ENCODE measurements around the gene CNOT4.

CNOT4 gene

GRCh38 chr7:135405969-135406368 lies 103.9 kb downstream of the CNOT4 start:
- DNase-seq (ENCODE audit: low read depth in 4 of 4, low spot score in 1 of 4) = no peak

- DNase-seq (ENCODE audit: low read depth in 4 of 4, low spot score in 1 of 4) = no peak
Measured at GRCh38 chr7:135403302-135403701, 106.6 kb downstream of the CNOT4 start.

- no peak for DNase-seq (ENCODE audit: low read depth in 4 of 4, low spot score in 1 of 4)
Measured at GRCh38 chr7:135397689-135398088, 112.2 kb downstream of the CNOT4 start.

- no peak for DNase-seq (ENCODE audit: low read depth in 4 of 4, low spot score in 1 of 4)
Measured at GRCh38 chr7:135392701-135393100, 117.2 kb downstream of the CNOT4 start.

GRCh38 chr7:135391514-135391913 lies 118.4 kb downstream of the CNOT4 start:
- no peak for DNase-seq (ENCODE audit: low read depth in 4 of 4, low spot score in 1 of 4)

- no peak for DNase-seq (ENCODE audit: low read depth in 4 of 4, low spot score in 1 of 4)
Measured at GRCh38 chr7:135390829-135391228, 119.1 kb downstream of the CNOT4 start.

- DNase-seq (ENCODE audit: low read depth in 4 of 4, low spot score in 1 of 4) = no peak
Measured at GRCh38 chr7:135389971-135390370, 119.9 kb downstream of the CNOT4 start.

- DNase-seq (ENCODE audit: low read depth in 4 of 4, low spot score in 1 of 4) = no peak
Measured at GRCh38 chr7:135388616-135389015, 121.3 kb downstream of the CNOT4 start.

- no peak for DNase-seq (ENCODE audit: low read depth in 4 of 4, low spot score in 1 of 4)
Measured at GRCh38 chr7:135386776-135387175, 123.1 kb downstream of the CNOT4 start.

GRCh38 chr7:135386181-135386580 lies 123.7 kb downstream of the CNOT4 start:
- no peak for DNase-seq (ENCODE audit: low read depth in 4 of 4, low spot score in 1 of 4)

GRCh38 chr7:135385209-135385608 lies 124.7 kb downstream of the CNOT4 start:
- no peak for DNase-seq (ENCODE audit: low read depth in 4 of 4, low spot score in 1 of 4)

- DNase-seq (ENCODE audit: low read depth in 4 of 4, low spot score in 1 of 4) = no peak
Measured at GRCh38 chr7:135383525-135384175, 126.3 kb downstream of the CNOT4 start.

- DNase-seq (ENCODE audit: low read depth in 4 of 4, low spot score in 1 of 4) = no peak
Measured at GRCh38 chr7:135382173-135382572, 127.7 kb downstream of the CNOT4 start.

- DNase-seq (ENCODE audit: low read depth in 4 of 4, low spot score in 1 of 4) = no peak
Measured at GRCh38 chr7:135381369-135381768, 128.5 kb downstream of the CNOT4 start.

GRCh38 chr7:135380351-135380750 lies 129.6 kb downstream of the CNOT4 start:
- DNase-seq (ENCODE audit: low read depth in 4 of 4, low spot score in 1 of 4) = no peak

GRCh38 chr7:135377171-135377570 lies 132.7 kb downstream of the CNOT4 start:
- DNase-seq (ENCODE audit: low read depth in 4 of 4, low spot score in 1 of 4) = no peak

- no peak for DNase-seq (ENCODE audit: low read depth in 4 of 4, low spot score in 1 of 4)
Measured at GRCh38 chr7:135375908-135376699, 133.8 kb downstream of the CNOT4 start.

GRCh38 chr7:135374736-135375135 lies 135.2 kb downstream of the CNOT4 start:
- no peak for DNase-seq (ENCODE audit: low read depth in 4 of 4, low spot score in 1 of 4)

GRCh38 chr7:135372222-135372621 lies 137.7 kb downstream of the CNOT4 start:
- no peak for DNase-seq (ENCODE audit: low read depth in 4 of 4, low spot score in 1 of 4)

GRCh38 chr7:135370656-135371055 lies 139.2 kb downstream of the CNOT4 start:
- no peak for DNase-seq (ENCODE audit: low read depth in 4 of 4, low spot score in 1 of 4)

- no peak for DNase-seq (ENCODE audit: low read depth in 4 of 4, low spot score in 1 of 4)
Measured at GRCh38 chr7:135369405-135369804, 140.5 kb downstream of the CNOT4 start.

- no peak for DNase-seq (ENCODE audit: low read depth in 4 of 4, low spot score in 1 of 4)
Measured at GRCh38 chr7:135368416-135369186, 141.3 kb downstream of the CNOT4 start.
